ENCODE results near the gene APOB.

The APOB gene

DNA sequence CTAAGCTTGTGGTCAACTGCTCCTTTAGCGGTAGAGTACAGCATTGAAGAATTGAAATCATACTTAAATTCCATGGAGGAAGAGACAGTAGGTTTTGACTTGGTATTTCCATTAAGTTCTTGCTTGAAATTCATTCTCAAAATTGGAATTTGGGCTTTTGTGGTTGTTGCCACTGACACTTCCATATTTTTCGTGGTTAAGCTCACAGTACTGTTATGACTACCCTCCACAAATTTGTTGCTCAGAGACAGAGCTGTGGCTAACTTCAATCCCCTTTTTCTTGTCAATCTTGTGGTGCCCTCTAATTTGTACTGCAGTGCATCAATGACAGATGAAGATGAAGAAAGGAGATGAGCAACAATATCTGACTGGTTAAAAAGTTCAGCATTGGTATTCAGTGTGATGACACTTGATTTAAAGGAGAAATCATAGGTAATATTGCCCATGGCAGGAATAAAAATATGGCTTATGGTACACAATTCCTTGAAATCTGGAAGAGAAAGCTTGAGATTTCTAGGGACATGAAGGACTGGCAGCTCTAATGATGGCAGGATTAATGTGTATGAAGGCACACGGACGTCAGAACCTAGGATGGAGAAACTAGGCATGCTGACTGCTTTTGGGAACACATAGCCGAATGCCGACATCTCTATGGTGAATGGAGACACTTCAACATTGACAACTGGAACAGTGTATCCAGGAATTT lies 37.3 kb downstream of the APOB start:
- in situ Hi-C loops (cut with HindIII; ENCODE audit: low sequenced_read_pairs) = no loop called here

GRCh38 chr2:21005700-21006422 lies 38.0 kb downstream of the APOB start:
- in situ Hi-C loops (cut with HindIII; ENCODE audit: low sequenced_read_pairs) = no loop called here

DNA sequence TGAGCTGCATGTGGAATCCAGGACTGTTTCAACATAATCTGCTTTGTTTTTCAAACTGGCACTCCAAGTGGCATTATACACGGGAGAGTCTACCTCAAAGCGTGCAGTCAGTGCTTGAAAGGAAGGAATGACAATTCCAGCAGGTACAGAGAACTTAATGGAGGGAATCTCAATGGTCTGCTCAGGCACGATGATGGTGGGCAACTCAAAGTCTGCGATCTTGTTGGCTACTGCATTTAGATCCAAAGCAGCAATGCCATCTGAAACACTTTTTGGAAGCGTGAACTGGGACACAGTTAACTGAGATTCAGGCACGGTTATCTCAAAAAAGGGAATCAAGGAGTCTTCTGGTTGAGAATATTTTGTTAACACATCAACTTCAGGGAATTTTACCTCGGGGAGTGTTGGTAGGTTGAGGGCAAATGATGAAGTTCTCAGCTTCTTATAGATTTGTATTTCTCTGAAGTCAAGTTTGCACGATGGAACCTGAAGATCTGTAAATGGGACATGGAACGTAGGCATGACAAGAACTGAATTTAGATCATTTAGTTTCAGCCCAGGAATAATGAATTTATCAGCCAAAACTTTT lies 38.7 kb downstream of the APOB start:
- in situ Hi-C loops (cut with HindIII; ENCODE audit: low sequenced_read_pairs) = no loop called here

GRCh38 chr2:21004181-21004572 lies 39.7 kb downstream of the APOB start:
- in situ Hi-C loops (cut with HindIII; ENCODE audit: low sequenced_read_pairs) = no loop called here

GRCh38 chr2:21003572-21004180 lies 40.2 kb downstream of the APOB start:
- in situ Hi-C loops (cut with HindIII; ENCODE audit: low sequenced_read_pairs) = no loop called here

DNA sequence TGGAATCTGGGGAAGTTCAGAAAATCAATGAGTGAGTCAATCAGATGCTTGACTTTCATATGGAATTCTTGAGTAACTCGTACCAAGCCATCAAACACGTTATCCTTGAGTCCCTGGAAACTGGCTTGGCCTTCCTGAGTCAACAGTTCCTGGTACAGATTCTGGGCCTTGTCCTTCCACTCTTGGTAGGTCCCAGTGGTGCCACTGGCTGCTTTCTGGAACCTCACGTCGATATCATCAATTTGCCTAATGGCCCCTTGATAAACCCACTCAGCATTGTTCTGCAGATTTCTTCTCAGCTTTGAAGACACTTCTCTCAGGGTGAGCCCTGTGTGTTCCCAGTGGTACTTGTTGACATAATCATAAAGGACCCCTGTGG lies 41.1 kb downstream of the APOB start:
- in situ Hi-C loops (cut with HindIII; ENCODE audit: low sequenced_read_pairs) = no loop called here

DNA sequence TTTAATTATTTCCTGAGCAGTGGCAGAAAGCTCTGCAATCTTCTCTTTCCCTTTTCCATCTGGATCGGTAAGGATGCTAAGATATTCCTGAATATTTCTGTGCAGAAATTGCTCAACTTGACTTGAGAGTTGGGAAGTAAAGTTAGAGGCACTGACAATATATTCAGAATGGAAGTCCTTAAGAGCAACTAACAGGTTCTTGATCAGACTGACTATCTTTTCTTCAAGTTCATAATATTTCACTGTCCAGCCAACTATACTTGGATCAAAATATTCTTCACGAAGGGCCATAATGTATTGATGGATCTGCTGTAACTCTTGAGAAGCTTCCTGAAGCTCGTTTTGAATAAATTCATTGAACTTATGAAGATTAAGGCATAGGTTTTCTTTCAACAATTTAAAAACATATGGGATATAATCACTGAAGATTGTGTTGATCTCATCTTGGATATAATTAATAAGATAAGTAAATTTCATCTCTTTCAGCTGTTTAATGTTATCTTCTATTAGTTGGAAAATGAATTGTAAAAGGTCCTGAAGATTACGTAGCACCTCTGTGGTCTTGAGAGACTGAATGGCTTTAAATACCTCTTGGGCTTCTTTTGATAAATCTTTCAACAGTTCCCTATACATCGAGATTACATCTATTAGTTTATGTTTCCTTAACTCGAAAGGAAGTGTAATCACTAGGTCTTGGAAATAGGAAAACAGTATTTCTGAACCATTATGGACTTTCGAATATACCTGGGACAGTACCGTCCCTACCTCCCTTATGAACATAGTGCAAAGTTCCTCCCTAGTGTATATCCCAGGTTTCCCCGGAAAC lies 41.7 kb downstream of the APOB start:
- in situ Hi-C loops (cut with HindIII; ENCODE audit: low sequenced_read_pairs) = no loop called here

- in situ Hi-C loops (cut with HindIII; ENCODE audit: low sequenced_read_pairs) = no loop called here
Measured at GRCh38 chr2:21001225-21001946, 42.5 kb downstream of the APOB start.

GRCh38 chr2:20999906-21000645 lies 43.8 kb downstream of the APOB start:
- in situ Hi-C loops (cut with HindIII; ENCODE audit: low sequenced_read_pairs) = no loop called here

DNA sequence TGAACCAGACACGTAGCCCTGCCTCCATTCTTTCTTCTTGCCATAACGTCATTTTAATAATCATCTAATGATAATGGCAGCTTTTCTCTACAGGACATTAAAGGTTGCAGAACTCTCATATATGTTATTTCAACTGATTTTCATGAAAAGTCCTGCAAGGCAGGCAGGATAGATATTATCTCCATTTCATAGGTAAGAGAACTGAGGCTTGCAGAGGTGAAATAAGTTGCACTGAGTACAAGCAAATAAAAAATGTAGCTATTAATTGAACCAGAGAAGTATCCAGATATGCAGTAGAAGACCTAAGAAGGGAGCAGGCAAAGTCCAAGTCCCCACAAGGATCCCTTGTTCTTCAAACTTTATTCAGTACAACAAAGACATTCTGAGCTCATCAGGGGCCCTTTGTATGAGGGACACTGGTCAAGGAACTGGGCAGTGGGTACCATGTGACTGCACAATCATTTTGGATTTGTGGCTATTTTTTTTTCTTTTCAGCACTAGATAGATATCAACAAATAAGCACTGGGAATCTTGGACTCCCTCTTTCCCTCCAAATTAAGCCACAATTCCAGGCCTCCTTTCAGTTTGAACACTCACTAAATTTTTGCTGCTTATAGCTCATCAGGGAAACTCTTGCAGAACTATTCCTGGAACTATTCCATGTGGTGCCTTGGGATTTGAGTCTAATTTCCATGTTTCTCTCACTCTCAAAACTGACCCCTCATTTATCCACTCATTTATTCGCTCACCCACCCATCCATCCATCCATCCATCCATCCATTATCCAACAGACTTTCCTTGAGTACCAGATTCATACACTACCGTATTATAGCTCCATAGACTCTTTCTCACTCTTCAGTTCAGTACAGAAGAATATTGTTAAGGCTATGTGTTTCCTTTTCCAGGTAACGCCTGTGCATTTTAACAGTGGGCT lies 44.6 kb downstream of the APOB start:
- in situ Hi-C loops (cut with HindIII; ENCODE audit: low sequenced_read_pairs) = no loop called here

- in situ Hi-C loops (cut with HindIII; ENCODE audit: low sequenced_read_pairs) = no loop called here
Measured at GRCh38 chr2:20997953-20998722, 45.7 kb downstream of the APOB start.

- in situ Hi-C loops (cut with HindIII; ENCODE audit: low sequenced_read_pairs) = no loop called here
Measured at GRCh38 chr2:20994130-20994529, 49.7 kb downstream of the APOB start.

DNA sequence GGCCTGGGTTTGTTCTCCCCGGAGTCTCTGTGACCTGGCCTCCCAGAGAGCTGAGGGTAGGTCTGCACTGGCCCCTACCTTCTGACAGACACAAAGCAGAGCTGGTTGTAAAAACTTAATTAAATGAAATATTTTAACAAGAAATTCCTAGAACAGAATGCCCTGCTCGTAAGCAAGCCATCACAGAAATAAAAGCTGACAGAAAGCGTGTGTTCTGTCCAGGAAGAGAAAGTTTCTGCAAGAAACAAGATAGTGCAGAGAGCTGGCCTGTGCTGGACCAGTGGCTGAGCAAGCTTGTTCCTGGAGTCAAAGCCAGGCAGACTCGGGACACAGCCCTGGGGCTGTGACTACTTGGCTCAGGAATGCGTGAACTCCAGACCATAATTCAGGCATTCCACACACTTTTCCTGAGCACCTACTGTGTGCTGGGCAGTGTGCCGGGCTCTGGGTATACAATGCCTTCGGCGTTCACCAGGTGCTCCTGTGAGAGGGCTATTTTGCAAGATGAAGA lies 51.6 kb downstream of the APOB start:
- in situ Hi-C loops (cut with HindIII; ENCODE audit: low sequenced_read_pairs) = no loop called here

- in situ Hi-C loops (cut with HindIII; ENCODE audit: low sequenced_read_pairs) = no loop called here
Measured at GRCh38 chr2:20990442-20991430, 53.1 kb downstream of the APOB start.

GRCh38 chr2:20989404-20989803 lies 54.5 kb downstream of the APOB start:
- in situ Hi-C loops (cut with HindIII; ENCODE audit: low sequenced_read_pairs) = no loop called here

- in situ Hi-C loops (cut with HindIII; ENCODE audit: low sequenced_read_pairs) = no loop called here
Measured at GRCh38 chr2:20988905-20989304, 55.0 kb downstream of the APOB start.

All from DLD1 (cell line).